Measurements from ENCODE around the gene LRRC36.

- no peak for TF ChIP-seq CTCF (IDR thresholded peaks at IDR 0.05; ENCODE audit: low read depth, low read length)
- no peak for TF ChIP-seq EZH2phosphoT487 (IDR thresholded peaks at IDR 0.05; ENCODE audit: low read depth)
Observed at GRCh38 chr16:67294938-67295361, 31.7 kb upstream of the LRRC36 start.
